Heart left ventricle (tissue), 16 donors: ENCODE data around the gene MYOC. TPM values are rescaled to one million over a fixed set of nuclear protein-coding genes. Genes with fewer than 3 reads are reported as not detected.
"Not testable (repeated sequence)": the region's sequence is repeated elsewhere in the genome, so short reads cannot be mapped to it uniquely, and the experiment has no call there.

Source experiments
- ATAC-seq, 4 donors: fragments of 200-7000 bp; cut with Tn5 transposase; one replicate each; pipeline ENCODE4 v1.9.1; 2020 to 2022; ENCODE audit warnings: moderate library complexity in 4 of 4, mild to moderate bottlenecking in 3 of 4, moderate number of reproducible peaks in 1 of 4
- DNase-seq, 5 donors: peaks; one replicate each; pipeline ENCODE4 v3.0.0-alpha.2; 2020
- H3K27ac ChIP-seq, 12 donors: fragments of 200-600 bp; sonication (generic) in 4 of 12; one replicate each; pipeline versions ENCODE4 v1.5.0 to v1.8.0; 2016 to 2022; ENCODE audit warnings: mild to moderate bottlenecking in 2 of 12
- H3K27me3 ChIP-seq, 9 donors: fragments of 200-600 bp; sonication (generic) in 2 of 9; one replicate each; pipeline versions ENCODE4 v1.5.1 to v1.8.0; 2016 to 2022; ENCODE audit warnings: mild to moderate bottlenecking in 3 of 9
- H3K36me3 ChIP-seq, 9 donors: fragments of 200-600 bp; sonication (generic) in 2 of 9; one replicate each; pipeline versions ENCODE4 v1.5.0 to v1.8.0; 2018 to 2022; ENCODE audit warnings: mild to moderate bottlenecking in 2 of 9
- H3K4me1 ChIP-seq, 12 donors: fragments of 200-600 bp; sonication (generic) in 4 of 12; one replicate each; pipeline versions ENCODE4 v1.5.0 to v1.8.0; 2016 to 2022; ENCODE audit warnings: mild to moderate bottlenecking in 3 of 12
- H3K4me3 ChIP-seq, 12 donors: fragments of 200-600 bp; sonication (generic) in 4 of 12; one replicate each; pipeline versions ENCODE4 v1.5.0 to v1.8.0; 2017 to 2022; ENCODE audit warnings: mild to moderate bottlenecking in 9 of 12, moderate library complexity in 4 of 12
- H3K9me3 ChIP-seq, 12 donors: fragments of 200-600 bp; sonication (generic) in 4 of 12; one replicate each; pipeline versions ENCODE4 v1.5.0 to v1.8.0; 2016 to 2022; ENCODE audit warnings: mild to moderate bottlenecking in 1 of 12
- CTCF ChIP-seq, 12 donors: fragments of 200-600 bp; sonication (generic) in 4 of 12; IDR thresholded peaks; one replicate each; pipeline versions ENCODE4 v1.5.0 to v1.8.0; 2018 to 2022; ENCODE audit warnings: antibody characterized with exemption in 12 of 12, mild to moderate bottlenecking in 5 of 12
- POLR2A ChIP-seq, 2 donors: fragments of 450-650 bp; IDR thresholded peaks; one replicate each; pipeline ENCODE4 v1.6.1; 2017; ENCODE audit warnings: antibody characterized with exemption in 2 of 2, mild to moderate bottlenecking in 2 of 2, moderate library complexity in 2 of 2
- WGBS, 4 donors: extraction: QIAGEN DNeasy Blood & Tissue Kit in 2 of 4; methylation state at CpG; one replicate each; pipeline versions ENCODE4 v1.1.5 to v1.1.7; 2013 to 2018; 5-methylcytosine and 5-hydroxymethylcytosine counted together
- intact Hi-C, 10 donors: fragments of 100-400 bp; cut with DNase I; formaldehyde crosslinking; loops; one replicate each; pipeline versions ENCODE4 v1.11.1 to v1.14.2; 2022
- polyA plus RNA-seq, 2 donors: library from polyadenylated mRNA; stranded (reverse); fragments of 200-250 nt; gene quantifications; one replicate each; pipeline ENCODE4 v1.2.3, GENCODE V29; 2013
- total RNA-seq, 9 donors: library from RNA; depleted of rRNA in 2 of 9; stranded (reverse); fragments of >200 nt in 2 of 9; fragmentation: NEBNext Ultra II Directional in 3 of 9; extraction: Animal tissue kit (Norgen Biotek cat#: 25700) in 3 of 9; gene quantifications; one replicate each; pipeline versions ENCODE4 v1.1.0 to v1.2.4, GENCODE V29; 2016 to 2023
- donor health status: ischemic (EF 13 %, LVEDD 7.1; RV severe dilation, severe dysfunction).
- donor health status: healthy with polysubstance abuse.
- donor health status: DM: no; HTN: yes; CAD: no.
- donor health status: DM: no; HTN: no; CAD: no.
- donor health status: ischemic (EF 25% LVEDD 6.9; RV normal size, moderate dysfunction).
- donor health status: ischemic (EF 25% LVEDD 5.7; RV mildly dilated, moderate dysfunction).
- donor health status: healthy.
- donor health status: DM: yes; HTN: yes; CAD: no.
- donor health status: ischemic (EF 35%, LVEDD 5.7; RV mildly dilated, moderate dysfunction).
- donor health status: nonischemic (EF 11% LVEDD 7.7; RV severe dilation, severe dysfunction).
- donor health status: DM: yes; HTN: yes; CAD: no.
- donor health status: PGD.
- donor health status: ischemic (EF 29% LVEDD 5.4; RV normal size, mild dysfunction).
- donor health status: nonischemic (EF 23%, LVEDD 6.1; RV moderate dilation, normal function).

MYOC gene
- total and polyA plus RNA-seq, 11 donors, result 0.49 to 12.4 (median 2.3) TPM

- no peak overlapping the region for H3K27ac ChIP-seq
- H3K9me3 ChIP-seq, result no peaks in the 10 kb centered on the region
- WGBS, 4 donors, result 80 to 92% (median 90%) methylated on average over 1 of the region's 1 CpG
- no peaks in the 10 kb centered on the region for H3K27me3 ChIP-seq
- intact Hi-C loops, result no loop called here
- DNase-seq, result no peak
- TF ChIP-seq POLR2A (IDR thresholded peaks at IDR 0.05) (no peak), CTCF (IDR thresholded peaks at IDR 0.05) (no peak)
- no peaks in the 10 kb centered on the region for H3K36me3 ChIP-seq
- no peak for ATAC-seq
- no peak overlapping the region for H3K4me3 ChIP-seq
- peaks cover 0 to 2% (median 0%) of the 10 kb centered on the region in 12 donors for H3K4me1 ChIP-seq
Observed at GRCh38 chr1:171613282-171613681, 39.2 kb downstream of the MYOC start.

DNA sequence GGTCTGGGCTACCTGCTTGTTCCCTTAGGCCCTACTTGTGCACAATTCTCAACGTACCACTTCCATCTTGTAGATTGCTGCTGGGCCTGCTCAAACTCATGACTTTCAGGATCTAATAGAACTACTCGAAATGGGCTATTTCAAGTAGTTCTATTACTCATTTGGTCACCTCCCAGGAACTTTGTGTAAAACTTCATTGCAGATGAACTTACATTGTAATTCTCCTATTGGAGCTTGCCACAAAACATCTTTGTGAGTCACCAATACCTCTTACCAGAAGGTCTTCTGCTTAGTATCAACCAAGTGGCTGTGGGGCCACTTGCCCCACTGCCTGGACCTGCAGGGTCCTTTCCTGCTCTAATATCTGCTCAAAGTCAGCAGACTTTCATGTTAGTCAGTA is 41.2 kb downstream of the MYOC start:
- 84 to 97% (median 90%) methylated on average over 2 of the region's 2 CpGs for WGBS, 4 donors
- Histone ChIP-seq H3K4me3 (no peak overlapping the region), H3K36me3 (no peaks in the 10 kb centered on the region), H3K9me3 (no peaks in the 10 kb centered on the region), H3K27me3 (no peaks in the 10 kb centered on the region), H3K4me1 (peaks cover 0 to 2% (median 0%) of the 10 kb centered on the region in 12 donors), H3K27ac (no peak overlapping the region)
- ATAC-seq, result no peak
- intact Hi-C loops, result no loop called here
- TF ChIP-seq POLR2A (IDR thresholded peaks at IDR 0.05), result no peak
- TF ChIP-seq CTCF (IDR thresholded peaks at IDR 0.05), result no peak
- no peak for DNase-seq

DNA sequence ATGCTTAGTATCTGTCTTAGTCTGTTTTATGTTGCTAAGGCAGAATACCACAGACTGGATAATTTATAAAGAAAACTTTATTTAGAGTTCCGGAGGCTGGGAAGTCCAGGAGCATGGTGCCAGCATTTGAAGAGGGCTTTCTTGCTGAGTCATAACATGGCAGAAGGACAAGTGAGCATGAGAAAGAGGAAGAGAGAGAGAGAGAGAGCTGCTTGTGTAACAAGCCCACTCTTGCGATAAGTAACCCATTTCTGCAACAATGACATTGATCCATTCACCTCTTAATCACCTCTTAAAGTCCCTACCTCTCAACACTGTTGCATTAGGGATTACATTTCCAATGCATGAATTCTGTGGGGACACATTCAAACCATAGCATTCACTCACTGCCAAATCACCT is 42.1 kb downstream of the MYOC start:
- WGBS, 4 donors, result 73 to 97% (median 88%) methylated on average over 2 of the region's 2 CpGs

DNA sequence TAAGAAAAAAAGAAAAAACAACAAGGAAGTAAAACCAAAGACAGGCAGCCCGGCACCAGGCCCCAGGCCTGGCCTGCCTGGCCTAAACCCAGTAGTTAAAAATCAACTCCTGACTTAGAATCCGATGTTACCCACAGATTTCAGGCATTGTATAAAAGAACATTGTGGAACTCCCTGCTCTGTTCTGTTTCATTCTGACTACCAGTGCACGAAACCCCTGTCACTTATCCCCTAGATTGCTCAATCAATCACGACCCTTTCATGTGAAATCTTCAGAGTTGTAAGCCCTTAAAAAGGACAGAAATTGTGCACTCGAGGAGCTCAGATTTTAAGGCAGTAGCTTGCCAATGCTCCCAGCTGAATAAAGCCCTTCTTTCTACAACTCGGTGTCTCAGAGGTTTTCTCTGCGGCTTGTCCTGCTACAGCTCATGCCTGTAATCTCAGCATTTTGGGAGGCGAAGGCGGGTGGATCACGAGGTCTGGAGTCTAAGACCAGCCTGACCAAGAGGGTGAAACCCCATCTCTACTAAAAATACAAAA is 46.0 kb downstream of the MYOC start:
- DNase-seq (no peak), ATAC-seq (no peak)
- 78 to 93% (median 86%) methylated on average over 10 of the region's 10 CpGs for WGBS, 4 donors
- H3K4me1 ChIP-seq, result no peaks in the 10 kb centered on the region
- intact Hi-C loops, result no loop called here
- no peak overlapping the region for H3K27ac ChIP-seq
- no peaks in the 10 kb centered on the region for H3K27me3 ChIP-seq
- TF ChIP-seq POLR2A (IDR thresholded peaks at IDR 0.05) (no peak), CTCF (IDR thresholded peaks at IDR 0.05) (no peak)
- no peak overlapping the region for H3K4me3 ChIP-seq
- H3K9me3 ChIP-seq, result no peaks in the 10 kb centered on the region
- H3K36me3 ChIP-seq, result no peaks in the 10 kb centered on the region

More for the DNA sequence above, 42.1 kb downstream of the MYOC start:
- Histone ChIP-seq H3K27me3 (no peaks in the 10 kb centered on the region), H3K36me3 (no peaks in the 10 kb centered on the region), H3K4me3 (no peak overlapping the region), H3K9me3 (no peaks in the 10 kb centered on the region), H3K27ac (no peak overlapping the region), H3K4me1 (peaks cover 0 to 2% (median 0%) of the 10 kb centered on the region in 12 donors)
- ATAC-seq (peak in 1 of 4 donors; percentile 20), DNase-seq (no peak)
- TF ChIP-seq CTCF (IDR thresholded peaks at IDR 0.05), result no peak
- no peak for TF ChIP-seq POLR2A (IDR thresholded peaks at IDR 0.05)
- intact Hi-C loops, result no loop called here

- 74 to 83% (median 80%) methylated on average over 6 of the region's 6 CpGs for WGBS, 4 donors
- H3K4me3 ChIP-seq, H3K27me3 ChIP-seq, DNase-seq, intact Hi-C loops, H3K36me3 ChIP-seq, ATAC-seq, H3K9me3 ChIP-seq, H3K4me1 ChIP-seq, H3K27ac ChIP-seq: not testable (repeated sequence)
Observed at GRCh38 chr1:171603042-171603441, 49.4 kb downstream of the MYOC start.
